AG08395 (cell line): ENCODE measurements around the gene WDR38.
A peak's percentile ranks its signal among the peaks of the same experiment; 100 is the strongest.

ENCODE experiments used
- DNase-seq: peaks from one replicate; pipeline ENCODE4 v3.0.0; 2012; ENCODE audit warnings: mixed read lengths, low spot score

The WDR38 gene

GRCh38 chr9:124858330-124859046, 5.2 kb downstream of the WDR38 start:
- DNase-seq, result no peak

GRCh38 chr9:124859803-124860581, 6.7 kb downstream of the WDR38 start:
- no peak for DNase-seq

GRCh38 chr9:124860582-124861341, 7.5 kb downstream of the WDR38 start:
- DNase-seq, result no peak

- peak; percentile 99 for DNase-seq
Measured at GRCh38 chr9:124861342-124862229, 8.3 kb downstream of the WDR38 start, which contains the start of the genes ARPC5L and RPL35. Gene ARPC5L (plus strand): TSS chr9:124862130. CDS start chr9:124869291, 7,161 bp downstream. Gene RPL35 (minus strand): TSS chr9:124861957. CDS start chr9:124861912, 45 bp downstream.

- no peak for DNase-seq
Measured at GRCh38 chr9:124863371-124863871, 10.2 kb downstream of the WDR38 start.

GRCh38 chr9:124868511-124869465, 15.5 kb downstream of the WDR38 start:
- DNase-seq, result peak; percentile 96

GRCh38 chr9:124869466-124869985, 16.3 kb downstream of the WDR38 start:
- peak; percentile 41 for DNase-seq

- no peak for DNase-seq
Measured at GRCh38 chr9:124869986-124870560, 16.8 kb downstream of the WDR38 start.

- no peak for DNase-seq
Measured at GRCh38 chr9:124870723-124871122, 17.5 kb downstream of the WDR38 start.

GRCh38 chr9:124871156-124871561, 17.9 kb downstream of the WDR38 start:
- DNase-seq, result no peak

GRCh38 chr9:124873664-124874063, 20.4 kb downstream of the WDR38 start:
- no peak for DNase-seq

- DNase-seq, result no peak
Measured at GRCh38 chr9:124875501-124875900, 22.2 kb downstream of the WDR38 start.

- DNase-seq, result no peak
Measured at GRCh38 chr9:124877021-124877782, 23.9 kb downstream of the WDR38 start.

GRCh38 chr9:124878021-124878420, 24.8 kb downstream of the WDR38 start:
- DNase-seq, result no peak

- no peak for DNase-seq
Measured at GRCh38 chr9:124878518-124878917, 25.3 kb downstream of the WDR38 start.

- no peak for DNase-seq
Measured at GRCh38 chr9:124879226-124879625, 26.0 kb downstream of the WDR38 start.

GRCh38 chr9:124880501-124880900, 27.2 kb downstream of the WDR38 start:
- no peak for DNase-seq

GRCh38 chr9:124881138-124881743, 28.0 kb downstream of the WDR38 start:
- no peak for DNase-seq
